Chondrocyte (in vitro differentiated cells): Measurements from ENCODE around the gene WDPCP. TPM values are rescaled to one million over a fixed set of nuclear protein-coding genes. Genes with fewer than 3 reads are reported as not detected.
A peak's percentile ranks its signal among the peaks of the same experiment; 100 is the strongest.

Source experiments
- DNase-seq: peaks from one replicate; pipeline ENCODE4 v3.0.0; 2021; ENCODE audit warnings: mixed read lengths, low spot score
- H3K27ac Mint-ChIP-seq: one replicate; pipeline ENCODE4 v1.8.0; 2021; ENCODE audit warnings: mild to moderate bottlenecking, moderate library complexity, mixed read lengths; ENCODE audit not compliant: unreplicated experiment
- H3K27me3 Mint-ChIP-seq: 2 replicates; pipeline ENCODE4 v1.8.0; 2021; ENCODE audit warnings: low read depth, mixed read lengths
- H3K36me3 Mint-ChIP-seq: 2 replicates; pipeline ENCODE4 v1.8.0; 2021; ENCODE audit warnings: low read depth, mixed read lengths
- H3K4me1 Mint-ChIP-seq: 2 replicates; pipeline ENCODE4 v1.8.0; 2021; ENCODE audit warnings: low read depth, mild to moderate bottlenecking, mixed read lengths
- H3K4me3 Mint-ChIP-seq: one replicate; pipeline ENCODE4 v1.8.0; 2021; ENCODE audit warnings: mild to moderate bottlenecking, moderate library complexity, mixed read lengths; ENCODE audit not compliant: unreplicated experiment
- H3K9me3 Mint-ChIP-seq: 2 replicates; pipeline ENCODE4 v1.8.0; 2021; ENCODE audit warnings: low read depth, mixed read lengths
- CTCF ChIP-seq: fragments of 200-600 bp; sonication (generic); IDR thresholded peaks from 2 replicates; pipeline ENCODE4 v1.5.0; 2021; ENCODE audit warnings: antibody characterized with exemption, mild to moderate bottlenecking, moderate library complexity
- total RNA-seq: library from RNA; stranded (reverse); gene quantifications from 3 replicates; pipeline ENCODE4 v1.2.1, GENCODE V29; 2021

Gene WDPCP
- total RNA-seq, 1 donor from 2014 or later: 8.6 TPM

- H3K27ac Mint-ChIP-seq: no peak overlapping the region
Measured at GRCh38 chr2:63425606-63426005, 162.7 kb downstream of the WDPCP start.

GRCh38 chr2:63425079-63425416, 163.2 kb downstream of the WDPCP start:
- no peak for TF ChIP-seq CTCF
- no peak for DNase-seq
- Mint-ChIP-seq H3K9me3 (peaks cover 27% of the 10 kb centered on the region), H3K4me1 (peaks cover 3% of the 10 kb centered on the region), H3K36me3 (peaks cover 15% of the 10 kb centered on the region), H3K27ac (no peak overlapping the region), H3K4me3 (no peak overlapping the region), H3K27me3 (no peaks in the 10 kb centered on the region)

More at GRCh38 chr2:63425606-63426005, 162.7 kb downstream of the WDPCP start:
- Mint-ChIP-seq H3K36me3 (peaks cover 15% of the 10 kb centered on the region), H3K27me3 (no peaks in the 10 kb centered on the region), H3K4me3 (no peak overlapping the region), H3K4me1 (peaks cover 3% of the 10 kb centered on the region), H3K9me3 (peaks cover 27% of the 10 kb centered on the region)
- no peak for DNase-seq
- TF ChIP-seq CTCF: no peak

- Mint-ChIP-seq H3K36me3 (peaks cover 15% of the 10 kb centered on the region), H3K9me3 (peaks cover 27% of the 10 kb centered on the region), H3K4me3 (no peak overlapping the region), H3K27me3 (no peaks in the 10 kb centered on the region), H3K27ac (no peak overlapping the region), H3K4me1 (peaks cover 3% of the 10 kb centered on the region)
- peak; percentile 72 for DNase-seq
- peak; percentile 72 for TF ChIP-seq CTCF
Measured at GRCh38 chr2:63424329-63425078, 163.8 kb downstream of the WDPCP start.

GRCh38 chr2:63422556-63422955, 165.7 kb downstream of the WDPCP start:
- no peak for TF ChIP-seq CTCF
- Mint-ChIP-seq H3K9me3 (peaks cover 15% of the 10 kb centered on the region), H3K4me3 (no peak overlapping the region)

GRCh38 chr2:63408530-63408929, 179.7 kb downstream of the WDPCP start:
- H3K36me3 Mint-ChIP-seq: peaks cover 3% of the 10 kb centered on the region
- no peak overlapping the region for H3K27ac Mint-ChIP-seq
- no peaks in the 10 kb centered on the region for H3K27me3 Mint-ChIP-seq
- H3K4me1 Mint-ChIP-seq: no peaks in the 10 kb centered on the region
- TF ChIP-seq CTCF: no peak
- DNase-seq: no peak
- no peak overlapping the region for H3K4me3 Mint-ChIP-seq
- no peaks in the 10 kb centered on the region for H3K9me3 Mint-ChIP-seq

More at GRCh38 chr2:63422556-63422955, 165.7 kb downstream of the WDPCP start:
- Mint-ChIP-seq H3K27ac (no peak overlapping the region), H3K27me3 (no peaks in the 10 kb centered on the region), H3K36me3 (peaks cover 9% of the 10 kb centered on the region), H3K4me1 (peaks cover 3% of the 10 kb centered on the region)
- no peak for DNase-seq
